Measurements from ENCODE around the gene PRCC.

The PRCC gene

DNA sequence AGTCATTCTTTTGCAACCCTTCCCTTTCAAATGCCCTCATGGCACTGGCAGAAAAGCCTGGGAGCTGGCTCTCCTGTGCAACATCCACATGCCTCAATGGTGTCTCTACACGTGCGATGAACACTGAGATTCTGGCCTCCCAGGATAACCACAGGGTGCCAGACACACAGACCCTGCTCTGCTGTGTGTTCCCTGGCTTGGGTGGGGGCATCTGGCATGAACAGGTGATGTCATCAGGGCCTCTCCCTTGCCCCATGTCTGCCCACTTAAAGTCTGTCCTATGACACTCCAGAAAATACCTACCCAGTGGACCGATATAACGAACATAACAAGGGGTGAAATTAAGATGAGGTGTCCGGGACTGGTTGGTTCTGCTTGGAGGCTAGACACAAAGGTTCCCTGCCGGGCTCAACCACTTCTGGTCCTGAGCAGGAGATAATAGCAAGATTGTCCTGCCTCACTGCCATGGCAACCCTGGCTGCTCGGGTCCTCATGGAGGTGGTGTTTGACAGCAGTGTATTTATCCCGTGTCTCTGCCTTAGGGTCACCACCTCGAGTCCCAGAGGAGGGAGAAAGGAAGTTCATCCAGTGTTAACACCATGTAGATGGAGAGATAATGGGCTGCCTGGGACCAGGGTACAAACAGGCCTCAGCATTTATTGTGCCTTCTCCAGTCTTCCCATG is 72.2 kb downstream of the PRCC start:
- no peak overlapping the region for H3K4me3 ChIP-seq (ENCODE audit: control insufficient read depth, low read depth, low read length)
- TF ChIP-seq, protein P1, sequence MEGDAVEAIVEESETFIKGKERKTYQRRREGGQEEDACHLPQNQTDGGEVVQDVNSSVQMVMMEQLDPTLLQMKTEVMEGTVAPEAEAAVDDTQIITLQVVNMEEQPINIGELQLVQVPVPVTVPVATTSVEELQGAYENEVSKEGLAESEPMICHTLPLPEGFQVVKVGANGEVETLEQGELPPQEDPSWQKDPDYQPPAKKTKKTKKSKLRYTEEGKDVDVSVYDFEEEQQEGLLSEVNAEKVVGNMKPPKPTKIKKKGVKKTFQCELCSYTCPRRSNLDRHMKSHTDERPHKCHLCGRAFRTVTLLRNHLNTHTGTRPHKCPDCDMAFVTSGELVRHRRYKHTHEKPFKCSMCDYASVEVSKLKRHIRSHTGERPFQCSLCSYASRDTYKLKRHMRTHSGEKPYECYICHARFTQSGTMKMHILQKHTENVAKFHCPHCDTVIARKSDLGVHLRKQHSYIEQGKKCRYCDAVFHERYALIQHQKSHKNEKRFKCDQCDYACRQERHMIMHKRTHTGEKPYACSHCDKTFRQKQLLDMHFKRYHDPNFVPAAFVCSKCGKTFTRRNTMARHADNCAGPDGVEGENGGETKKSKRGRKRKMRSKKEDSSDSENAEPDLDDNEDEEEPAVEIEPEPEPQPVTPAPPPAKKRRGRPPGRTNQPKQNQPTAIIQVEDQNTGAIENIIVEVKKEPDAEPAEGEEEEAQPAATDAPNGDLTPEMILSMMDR (conservative IDR thresholded peaks at IDR 0.05; ENCODE audit: control insufficient read depth, insufficient read depth, low read depth, low read length): no peak
- no peak for DNase-seq (ENCODE audit: low read depth)

DNA sequence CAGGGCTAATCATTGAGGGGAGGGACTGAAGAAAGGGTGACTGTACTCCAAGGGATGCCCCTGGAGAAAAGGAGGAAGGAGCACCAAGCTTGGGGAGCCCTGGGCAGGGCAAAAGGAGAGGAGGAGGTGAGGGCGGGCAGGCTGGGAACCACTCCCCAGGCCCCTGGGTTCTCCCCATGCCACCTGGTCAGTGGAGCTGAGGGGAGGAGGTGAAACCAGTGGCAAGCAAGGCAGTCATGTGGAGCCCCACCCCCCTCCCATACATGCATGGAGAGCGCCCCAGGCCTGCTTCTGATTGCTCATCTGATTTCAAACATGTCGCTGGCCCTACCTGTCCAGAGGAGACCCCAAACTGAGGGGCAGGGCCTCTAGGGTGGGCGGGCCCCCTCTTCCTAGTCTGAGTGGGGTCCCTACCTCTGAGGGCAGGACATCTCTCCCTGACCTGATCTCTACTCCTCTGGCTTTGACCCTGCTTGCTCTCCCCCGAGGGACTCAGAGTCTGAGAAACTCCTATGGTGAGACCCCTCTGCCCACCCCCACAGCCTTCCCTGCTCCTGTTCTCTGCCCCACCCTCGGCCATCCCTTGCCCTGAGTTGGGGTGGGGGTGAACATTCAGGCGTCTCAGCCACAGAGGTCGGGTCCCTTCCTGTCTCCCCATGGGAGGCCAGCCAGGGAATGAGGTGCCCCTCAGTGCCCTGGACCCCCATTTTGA is 73.0 kb downstream of the PRCC start:
- TF ChIP-seq, protein P1 (conservative IDR thresholded peaks at IDR 0.05; ENCODE audit: control insufficient read depth, insufficient read depth, low read depth, low read length): no peak
- no peak overlapping the region for H3K4me3 ChIP-seq (ENCODE audit: control insufficient read depth, low read depth, low read length)
- DNase-seq (ENCODE audit: low read depth): no peak

DNA sequence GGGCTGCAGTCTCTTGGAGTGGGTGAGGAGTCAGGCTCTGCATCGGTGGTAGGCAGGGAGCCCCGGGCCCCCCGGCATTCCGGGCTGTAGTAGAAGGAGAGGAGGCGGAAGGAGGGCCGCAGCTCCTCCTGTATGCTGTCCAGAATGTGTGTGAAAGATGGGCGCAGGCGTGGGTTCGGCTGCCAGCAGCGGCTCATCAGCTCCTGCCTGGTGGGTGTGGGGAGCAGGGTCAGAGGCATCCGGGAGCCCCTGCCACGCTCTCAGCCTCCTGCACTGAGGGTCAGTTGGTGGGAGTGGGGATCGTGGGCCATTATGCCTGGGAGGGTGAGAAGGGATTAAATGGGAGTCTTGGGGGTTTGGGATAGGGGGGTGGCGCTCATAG is 73.6 kb downstream of the PRCC start:
- TF ChIP-seq, protein P1 (conservative IDR thresholded peaks at IDR 0.05; ENCODE audit: control insufficient read depth, insufficient read depth, low read depth, low read length): no peak
- DNase-seq (ENCODE audit: low read depth): no peak
- H3K4me3 ChIP-seq (ENCODE audit: control insufficient read depth, low read depth, low read length): no peak overlapping the region

DNA sequence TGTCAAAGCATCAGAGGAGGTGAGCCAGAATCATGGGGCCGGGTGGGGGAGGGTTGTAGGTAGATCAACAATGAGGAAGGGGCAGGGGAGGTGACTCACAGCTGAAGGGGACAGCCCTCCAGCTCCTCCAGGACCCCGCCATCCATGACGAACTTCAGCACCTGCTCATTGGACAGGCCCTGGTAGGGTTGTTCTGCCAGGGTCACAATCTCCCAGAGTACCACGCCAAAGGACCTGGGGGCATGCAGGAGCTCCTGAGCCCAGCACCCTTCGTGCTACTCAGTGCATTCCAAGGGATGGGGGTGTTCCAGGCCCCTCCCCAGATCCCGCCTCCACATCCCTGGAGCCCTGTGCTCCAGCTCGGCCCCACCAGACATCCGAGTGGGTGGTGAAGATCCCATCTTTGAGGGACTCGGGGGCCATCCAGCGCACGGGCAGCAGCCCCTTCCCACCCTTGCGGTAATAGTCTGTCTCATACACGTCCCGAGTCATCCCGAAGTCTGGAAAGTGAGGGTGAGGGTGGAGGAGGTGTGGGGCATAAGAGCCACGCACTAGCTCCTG is 74.0 kb downstream of the PRCC start:
- TF ChIP-seq, protein P1 (conservative IDR thresholded peaks at IDR 0.05; ENCODE audit: control insufficient read depth, insufficient read depth, low read depth, low read length): no peak
- H3K4me3 ChIP-seq (ENCODE audit: control insufficient read depth, low read depth, low read length): no peak overlapping the region
- DNase-seq (ENCODE audit: low read depth): no peak

DNA sequence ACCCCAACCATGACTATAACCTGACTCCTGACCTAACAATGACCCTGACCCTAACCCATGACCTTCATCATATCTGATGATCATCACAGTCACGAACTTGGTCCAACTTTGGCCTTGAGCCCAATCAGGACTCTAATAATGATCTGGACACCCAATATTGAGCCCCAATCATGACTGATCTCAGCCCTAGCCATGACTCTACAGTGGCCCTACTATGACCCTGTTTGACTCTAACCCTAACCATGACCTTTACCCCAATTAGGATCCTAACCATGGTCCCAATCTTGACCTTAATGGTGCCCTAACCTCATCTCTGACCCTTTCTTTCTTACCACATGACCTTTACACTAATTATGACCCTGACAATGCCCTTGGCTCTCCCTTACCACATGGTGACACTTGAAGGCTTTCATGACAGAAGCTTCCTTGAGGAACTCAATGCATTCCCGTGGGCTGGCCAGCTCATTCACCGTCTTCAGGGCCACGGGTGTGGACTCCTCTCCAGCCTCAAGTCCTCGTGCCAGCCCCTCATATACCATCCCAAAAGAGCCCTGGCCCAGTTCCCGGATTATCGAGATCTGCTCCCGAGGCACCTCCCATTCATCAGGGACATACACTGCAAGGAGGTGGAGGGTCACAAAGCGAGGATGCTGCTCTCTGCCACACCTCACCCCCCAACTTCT is 75.4 kb downstream of the PRCC start:
- H3K4me3 ChIP-seq (ENCODE audit: control insufficient read depth, low read depth, low read length): no peak overlapping the region
- TF ChIP-seq, protein P1 (conservative IDR thresholded peaks at IDR 0.05; ENCODE audit: control insufficient read depth, insufficient read depth, low read depth, low read length): no peak
- no peak for DNase-seq (ENCODE audit: low read depth)

DNA sequence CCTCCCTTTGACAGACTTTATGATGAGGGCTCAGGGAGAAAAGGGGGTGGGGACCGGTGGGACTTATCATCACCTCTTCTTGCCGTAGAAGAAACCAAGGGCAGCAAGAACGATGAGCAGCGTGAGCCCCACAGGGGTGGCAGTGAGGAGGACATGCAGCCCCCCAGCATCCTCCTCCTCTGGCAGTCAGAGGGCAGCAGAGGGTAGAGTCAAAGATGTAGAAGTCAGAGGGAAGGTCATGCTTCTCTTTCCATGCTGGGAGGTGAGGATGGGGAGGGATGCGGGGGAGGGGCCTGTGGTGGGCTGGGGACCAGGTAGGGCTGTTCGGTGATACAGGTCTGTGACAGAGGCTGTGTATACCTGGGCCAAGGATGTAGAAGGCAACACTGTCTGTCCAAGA is 76.8 kb downstream of the PRCC start:
- no peak overlapping the region for H3K4me3 ChIP-seq (ENCODE audit: control insufficient read depth, low read depth, low read length)
- no peak for DNase-seq (ENCODE audit: low read depth)
- TF ChIP-seq, protein P1 (conservative IDR thresholded peaks at IDR 0.05; ENCODE audit: control insufficient read depth, insufficient read depth, low read depth, low read length): no peak

Data from fibroblast of mammary gland (primary cell).